ENCODE results near the gene LTBP1. TPM values are rescaled to one million over a fixed set of nuclear protein-coding genes. Genes with fewer than 3 reads are reported as not detected.

Gene LTBP1
- total RNA-seq, 1 experiment from 2014 or later = 28.5 TPM

GRCh38 chr2:33160191-33160590 lies 213.4 kb downstream of the LTBP1 start:
- H4K5ac ChIP-seq (ENCODE audit: insufficient read length, low read depth, low read length) = no peak overlapping the region
- no peaks in the 10 kb centered on the region for H3K4me1 ChIP-seq (ENCODE audit: insufficient read depth, low read length)
- no peaks in the 10 kb centered on the region for H3K79me2 ChIP-seq (ENCODE audit: insufficient read depth, low read length)
- no peak overlapping the region for H3K4me3 Mint-ChIP-seq
- no peak overlapping the region for H3K4me2 ChIP-seq (ENCODE audit: insufficient read depth, insufficient read length, low read length)
- H3K4ac ChIP-seq (ENCODE audit: low read depth, low read length) = no peak overlapping the region
- no peak overlapping the region for H3K23ac ChIP-seq (ENCODE audit: insufficient read length, low read depth, low read length)
- no peak overlapping the region for H4K8ac ChIP-seq (replicated peaks; ENCODE audit: insufficient read length, low read depth, low read length)
- no peak overlapping the region for H2BK5ac ChIP-seq (ENCODE audit: insufficient read length, low read length)
- peaks cover 4 to 6% of the 10 kb centered on the region in 2 experiments; a peak in 2 of 4 replicates for H3K4me1 Mint-ChIP-seq
- H2BK15ac ChIP-seq (ENCODE audit: low read depth, low read length) = no peak overlapping the region
- H3K56ac ChIP-seq (ENCODE audit: insufficient read length, low read depth, low read length) = no peak overlapping the region
- H3K36me3 Mint-ChIP-seq (ENCODE audit: insufficient read depth in 1 of 3, low read depth in 3 of 3) = no peaks in the 10 kb centered on the region
- no peak overlapping the region for H3K18ac ChIP-seq (ENCODE audit: insufficient read length, low read depth, low read length)
- no peak for TF ChIP-seq CTCF (conservative IDR thresholded peaks at IDR 0.05)
- no peaks in the 10 kb centered on the region for H3K23me2 ChIP-seq (ENCODE audit: insufficient read length, low read depth, low read length, poor library complexity, severe bottlenecking)
- H3K27me3 Mint-ChIP-seq (ENCODE audit: low read depth) = no peaks in the 10 kb centered on the region
- no peak overlapping the region for H3K27ac Mint-ChIP-seq
- H3K27me3 ChIP-seq (ENCODE audit: insufficient read depth, low read length) = no peaks in the 10 kb centered on the region
- H4K20me1 ChIP-seq (ENCODE audit: control insufficient read depth, insufficient read depth, insufficient read length) = no peaks in the 10 kb centered on the region
- no peak for DNase-seq
- H2AFZ ChIP-seq (ENCODE audit: low read length) = no peak overlapping the region
- no peaks in the 10 kb centered on the region for H3K9me3 Mint-ChIP-seq
- H3K27ac ChIP-seq (ENCODE audit: insufficient read length, low read depth, low read length) = no peak overlapping the region
- no peak overlapping the region for H2AK5ac ChIP-seq (ENCODE audit: insufficient read length, low read length)
- H3K9me3 ChIP-seq (ENCODE audit: control insufficient read depth, low read depth, low read length) = no peaks in the 10 kb centered on the region
- no peak overlapping the region for H4K91ac ChIP-seq (ENCODE audit: insufficient read length, low read depth, low read length)
- no peak overlapping the region for H2BK120ac ChIP-seq (ENCODE audit: low read depth, low read length, poor library complexity, severe bottlenecking)
- no peak overlapping the region for H3T11ph ChIP-seq (ENCODE audit: low read length)
- H3K14ac ChIP-seq (ENCODE audit: insufficient read depth, low read length) = no peak overlapping the region
- H3K79me1 ChIP-seq (ENCODE audit: insufficient read depth, low read depth, low read length, poor library complexity, severe bottlenecking) = no peaks in the 10 kb centered on the region
- H2BK20ac ChIP-seq (ENCODE audit: low read depth, low read length, poor library complexity, severe bottlenecking) = no peak overlapping the region
- H3K9ac ChIP-seq (ENCODE audit: extremely low read depth, insufficient read length, low read length) = no peak overlapping the region
- no CpG with 5 or more reads among the region's 5 CpGs for WGBS (ENCODE audit: extremely low coverage, insufficient read length, low lambda C conversion rate)
- no peak overlapping the region for H2BK12ac ChIP-seq (ENCODE audit: insufficient read length, low read depth, low read length)
